SU-DHL-6 (cell line): ENCODE results near the gene CDIPT.

Experiments
- EZH2phosphoT487 ChIP-seq: fragments of 200-600 bp; sonication (generic), shearing (Covaris generic); conservative IDR thresholded peaks from 2 replicates; pipeline ENCODE4 v1.6.1; 2018; ENCODE audit warnings: mild to moderate bottlenecking, antibody characterized with exemption, low read length, moderate library complexity, mixed read lengths
- TF ChIP-seq, protein P1 (sequence below): fragments of 200-600 bp; sonication (generic); IDR thresholded peaks from one replicate; pipeline ENCODE4 v1.5.1; 2017; ENCODE audit warnings: antibody characterized with exemption, mild to moderate bottlenecking, low read length, moderate library complexity; ENCODE audit not compliant: insufficient read depth, poor library complexity, severe bottlenecking

GRCh38 chr16:29810699-29811169 lies 52.3 kb downstream of the CDIPT start:
- TF ChIP-seq EZH2phosphoT487: no peak
- TF ChIP-seq, protein P1, sequence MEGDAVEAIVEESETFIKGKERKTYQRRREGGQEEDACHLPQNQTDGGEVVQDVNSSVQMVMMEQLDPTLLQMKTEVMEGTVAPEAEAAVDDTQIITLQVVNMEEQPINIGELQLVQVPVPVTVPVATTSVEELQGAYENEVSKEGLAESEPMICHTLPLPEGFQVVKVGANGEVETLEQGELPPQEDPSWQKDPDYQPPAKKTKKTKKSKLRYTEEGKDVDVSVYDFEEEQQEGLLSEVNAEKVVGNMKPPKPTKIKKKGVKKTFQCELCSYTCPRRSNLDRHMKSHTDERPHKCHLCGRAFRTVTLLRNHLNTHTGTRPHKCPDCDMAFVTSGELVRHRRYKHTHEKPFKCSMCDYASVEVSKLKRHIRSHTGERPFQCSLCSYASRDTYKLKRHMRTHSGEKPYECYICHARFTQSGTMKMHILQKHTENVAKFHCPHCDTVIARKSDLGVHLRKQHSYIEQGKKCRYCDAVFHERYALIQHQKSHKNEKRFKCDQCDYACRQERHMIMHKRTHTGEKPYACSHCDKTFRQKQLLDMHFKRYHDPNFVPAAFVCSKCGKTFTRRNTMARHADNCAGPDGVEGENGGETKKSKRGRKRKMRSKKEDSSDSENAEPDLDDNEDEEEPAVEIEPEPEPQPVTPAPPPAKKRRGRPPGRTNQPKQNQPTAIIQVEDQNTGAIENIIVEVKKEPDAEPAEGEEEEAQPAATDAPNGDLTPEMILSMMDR: no peak
